Hepatocyte (in vitro differentiated cells): ENCODE data around the gene ALG14. TPM values are rescaled to one million over a fixed set of nuclear protein-coding genes. Genes with fewer than 3 reads are reported as not detected.

Source experiments
- DNase-seq: peaks from one replicate; pipeline ENCODE4 v3.0.0-alpha.2; 2016; ENCODE audit warnings: low spot score
- H2AFZ ChIP-seq: fragments of 200-600 bp; sonication (generic); 2 replicates; pipeline ENCODE4 v1.6.0; 2016; ENCODE audit warnings: antibody characterized with exemption, mild to moderate bottlenecking
- H3K27ac ChIP-seq: fragments of 200-600 bp; sonication (generic); 2 replicates; pipeline ENCODE4 v1.5.1; 2016; ENCODE audit warnings: mild to moderate bottlenecking
- H3K27me3 ChIP-seq: fragments of 200-600 bp; sonication (generic); 2 replicates; pipeline ENCODE4 v1.6.1; 2016
- H3K36me3 ChIP-seq: fragments of 200-600 bp; sonication (generic); replicated peaks from 2 replicates; pipeline ENCODE4 v1.5.1; 2016; ENCODE audit warnings: low read depth; ENCODE audit not compliant: insufficient read depth
- H3K4me1 ChIP-seq: fragments of 200-600 bp; sonication (generic); 2 replicates; pipeline ENCODE4 v1.5.1; 2016; ENCODE audit warnings: mild to moderate bottlenecking, moderate library complexity; ENCODE audit not compliant: insufficient read depth
- H3K4me2 ChIP-seq: fragments of 200-600 bp; sonication (generic); 2 replicates; pipeline ENCODE4 v1.6.0; 2016
- H3K4me3 ChIP-seq: fragments of 200-600 bp; sonication (generic); 2 replicates; pipeline ENCODE4 v1.5.1; 2016; ENCODE audit warnings: mild to moderate bottlenecking
- H3K79me2 ChIP-seq: fragments of 200-600 bp; sonication (generic); 2 replicates; pipeline ENCODE4 v1.6.0; 2017; ENCODE audit warnings: mild to moderate bottlenecking
- H3K9me2 ChIP-seq: fragments of 200-600 bp; sonication (generic); replicated peaks from 2 replicates; pipeline ENCODE4 v1.6.0; 2017; ENCODE audit warnings: mild to moderate bottlenecking; ENCODE audit not compliant: insufficient read depth
- H3K9me3 ChIP-seq: fragments of 200-600 bp; sonication (generic); 2 replicates; pipeline ENCODE4 v1.5.1; 2016; ENCODE audit warnings: low read depth, mild to moderate bottlenecking
- H4K20me1 ChIP-seq: fragments of 200-600 bp; sonication (generic); 2 replicates; pipeline ENCODE4 v1.6.0; 2016; ENCODE audit warnings: mild to moderate bottlenecking; ENCODE audit not compliant: insufficient read depth, poor library complexity, severe bottlenecking
- CTCF ChIP-seq: fragments of 200-600 bp; sonication (generic); IDR thresholded peaks from 2 replicates; pipeline ENCODE4 v1.5.1; 2016; ENCODE audit warnings: antibody characterized with exemption, mild to moderate bottlenecking; ENCODE audit not compliant: poor library complexity
- EZH2 ChIP-seq: fragments of 200-600 bp; sonication (generic); IDR thresholded peaks from 2 replicates; pipeline ENCODE4 v1.6.1; 2016; ENCODE audit warnings: antibody characterized with exemption, mild to moderate bottlenecking, borderline replicate concordance
- EZH2phosphoT487 ChIP-seq: fragments of 200-600 bp; sonication (generic); IDR thresholded peaks from one replicate; pipeline ENCODE4 v1.6.1; 2018; ENCODE audit warnings: antibody characterized with exemption, mild to moderate bottlenecking, low read depth, moderate library complexity; ENCODE audit not compliant: unreplicated experiment, severe bottlenecking
- WGBS: methylation state at CpG from one replicate; pipeline ENCODE4 v1.1.6; 2016; ENCODE audit warnings: low lambda C conversion rate; ENCODE audit errors: missing lambda C conversion rate; 5-methylcytosine and 5-hydroxymethylcytosine counted together
- polyA plus RNA-seq: library from polyadenylated mRNA; unstranded; fragments of >200 nt; fragmentation: Nextera tagmentation; extraction: Ambion mirVana; gene quantifications from 2 replicates; pipeline ENCODE4 v1.2.1, GENCODE V29; 2016
- total RNA-seq: library from RNA; depleted of rRNA; stranded (reverse); fragments of >200 nt; gene quantifications from 2 replicates; pipeline ENCODE4 v1.2.3, GENCODE V29; 2014

ALG14 gene
- total and polyA plus RNA-seq, 2 experiments from 2014 or later = 2.5 to 22.5 TPM

GRCh38 chr1:95010158-95010557, 62.6 kb downstream of the ALG14 start:
- Histone ChIP-seq H4K20me1 (no peaks in the 10 kb centered on the region), H3K4me3 (no peak overlapping the region), H3K4me1 (no peaks in the 10 kb centered on the region), H3K27ac (no peak overlapping the region), H2AFZ (no peak overlapping the region), H3K79me2 (no peaks in the 10 kb centered on the region), H3K9me3 (no peaks in the 10 kb centered on the region), H3K36me3 (no peaks in the 10 kb centered on the region), H3K27me3 (no peaks in the 10 kb centered on the region), H3K4me2 (no peak overlapping the region), H3K9me2 (no peaks in the 10 kb centered on the region)
- no peak for DNase-seq
- TF ChIP-seq EZH2 (no peak), EZH2phosphoT487 (no peak), CTCF (no peak)

GRCh38 chr1:95007687-95008086, 65.1 kb downstream of the ALG14 start:
- Histone ChIP-seq H3K79me2 (no peaks in the 10 kb centered on the region), H3K27ac (no peak overlapping the region), H3K36me3 (no peaks in the 10 kb centered on the region), H3K4me3 (no peak overlapping the region), H2AFZ (no peak overlapping the region), H3K4me2 (no peak overlapping the region), H3K9me3 (no peaks in the 10 kb centered on the region), H3K27me3 (no peaks in the 10 kb centered on the region), H3K9me2 (no peaks in the 10 kb centered on the region), H4K20me1 (no peaks in the 10 kb centered on the region), H3K4me1 (peaks cover 11% of the 10 kb centered on the region)
- no peak for DNase-seq
- TF ChIP-seq CTCF (no peak), EZH2phosphoT487 (no peak), EZH2 (no peak)

GRCh38 chr1:95006681-95007080, 66.1 kb downstream of the ALG14 start:
- H4K20me1 ChIP-seq = no peaks in the 10 kb centered on the region
- TF ChIP-seq CTCF = no peak
- TF ChIP-seq EZH2 = no peak
- TF ChIP-seq EZH2phosphoT487 = no peak
- H3K27me3 ChIP-seq = no peaks in the 10 kb centered on the region
- H3K4me3 ChIP-seq = no peak overlapping the region
- H3K4me2 ChIP-seq = no peak overlapping the region
- DNase-seq = no peak
- H3K9me2 ChIP-seq = no peaks in the 10 kb centered on the region
- peaks cover 19% of the 10 kb centered on the region for H3K4me1 ChIP-seq
- no peak overlapping the region for H2AFZ ChIP-seq
- H3K9me3 ChIP-seq = no peaks in the 10 kb centered on the region
- no peaks in the 10 kb centered on the region for H3K79me2 ChIP-seq
- no peaks in the 10 kb centered on the region for H3K36me3 ChIP-seq
- 53% methylated on average over 4 of the region's 4 CpGs for WGBS
- no peak overlapping the region for H3K27ac ChIP-seq

- no peak overlapping the region for H3K27ac ChIP-seq
- whole genome bisulfite sequencing = 81% methylated on average over 2 of the region's 2 CpGs
- H3K4me2 ChIP-seq = no peak overlapping the region
- no peak overlapping the region for H2AFZ ChIP-seq
- no peaks in the 10 kb centered on the region for H3K36me3 ChIP-seq
- TF ChIP-seq EZH2phosphoT487 = no peak
- TF ChIP-seq EZH2 = no peak
- H3K4me1 ChIP-seq = peaks cover 20% of the 10 kb centered on the region
- no peaks in the 10 kb centered on the region for H3K79me2 ChIP-seq
- H4K20me1 ChIP-seq = no peaks in the 10 kb centered on the region
- no peaks in the 10 kb centered on the region for H3K9me2 ChIP-seq
- H3K27me3 ChIP-seq = no peaks in the 10 kb centered on the region
- H3K4me3 ChIP-seq = no peak overlapping the region
- DNase-seq = no peak
- no peaks in the 10 kb centered on the region for H3K9me3 ChIP-seq
Observed at GRCh38 chr1:95005584-95005983, 67.2 kb downstream of the ALG14 start.
